HG02973 (cell line): ENCODE results near the gene SUN1.
"Not testable (repeated sequence)": the region's sequence is repeated elsewhere in the genome, so short reads cannot be mapped to it uniquely, and the experiment has no call there.

Experiments
- ATAC-seq: cut with Tn5 transposase; IDR thresholded peaks from one replicate; pipeline ENCODE4 v1.9.1; 2021; ENCODE audit warnings: moderate library complexity; ENCODE audit not compliant: unreplicated experiment

The SUN1 gene

GRCh38 chr7:832167-832967 lies at the start of gene SUN1:
Gene SUN1, plus strand, starts transcription at chr7:832476. Its CDS starts 49 bp downstream, at chr7:832525.
- ATAC-seq, result peak; percentile 51

- no peak for ATAC-seq
Observed at GRCh38 chr7:782718-783449, 49.4 kb upstream of the SUN1 start.

GRCh38 chr7:783556-784490 lies 48.5 kb upstream of the SUN1 start:
- no peak for ATAC-seq

- no peak for ATAC-seq
Observed at GRCh38 chr7:784971-785370, 47.3 kb upstream of the SUN1 start.

- no peak for ATAC-seq
Observed at GRCh38 chr7:785416-785815, 46.9 kb upstream of the SUN1 start.

- no peak for ATAC-seq
Observed at GRCh38 chr7:786472-787255, 45.6 kb upstream of the SUN1 start.

GRCh38 chr7:787332-788240 lies 44.7 kb upstream of the SUN1 start:
- no peak for ATAC-seq

- ATAC-seq, result no peak
Observed at GRCh38 chr7:791519-791918, 40.8 kb upstream of the SUN1 start.

- ATAC-seq, result no peak
Observed at GRCh38 chr7:794207-794606, 38.1 kb upstream of the SUN1 start.

- ATAC-seq, result no peak
Observed at GRCh38 chr7:794671-795329, 37.5 kb upstream of the SUN1 start.

GRCh38 chr7:796434-797169 lies 35.7 kb upstream of the SUN1 start:
- not testable (repeated sequence) for ATAC-seq

GRCh38 chr7:798921-799470 lies 33.3 kb upstream of the SUN1 start:
- no peak for ATAC-seq

- no peak for ATAC-seq
Observed at GRCh38 chr7:800692-801091, 31.6 kb upstream of the SUN1 start.

GRCh38 chr7:801351-801750 lies 30.9 kb upstream of the SUN1 start:
- ATAC-seq, result not testable (repeated sequence)

GRCh38 chr7:801940-802381 lies 30.3 kb upstream of the SUN1 start:
- ATAC-seq, result no peak

GRCh38 chr7:802500-803242 lies 29.6 kb upstream of the SUN1 start:
- ATAC-seq, result no peak

GRCh38 chr7:803243-803635 lies 29.0 kb upstream of the SUN1 start:
- no peak for ATAC-seq
